AG08396 (cell line): ENCODE measurements around the gene C1orf174.

Source experiments
- DNase-seq: peaks from one replicate; pipeline ENCODE4 v3.0.0; 2012; ENCODE audit warnings: low spot score, mixed read lengths

The C1orf174 gene

GRCh38 chr1:3894626-3895278 is 5.3 kb downstream of the C1orf174 start:
- DNase-seq, result no peak

GRCh38 chr1:3893190-3893589 is 6.9 kb downstream of the C1orf174 start:
- DNase-seq, result no peak

GRCh38 chr1:3892748-3893147 is 7.3 kb downstream of the C1orf174 start:
- no peak for DNase-seq

- DNase-seq, result no peak
Measured at GRCh38 chr1:3891329-3891865, 8.7 kb downstream of the C1orf174 start.

- DNase-seq, result no peak
Measured at GRCh38 chr1:3890389-3891328, 9.4 kb downstream of the C1orf174 start.

- no peak for DNase-seq
Measured at GRCh38 chr1:3889936-3890335, 10.1 kb downstream of the C1orf174 start.

GRCh38 chr1:3888301-3888700 is 11.8 kb downstream of the C1orf174 start:
- no peak for DNase-seq

- DNase-seq, result no peak
Measured at GRCh38 chr1:3886691-3887090, 13.4 kb downstream of the C1orf174 start.

- DNase-seq, result no peak
Measured at GRCh38 chr1:3886106-3886670, 13.9 kb downstream of the C1orf174 start.

GRCh38 chr1:3885611-3886010 is 14.5 kb downstream of the C1orf174 start:
- no peak for DNase-seq

GRCh38 chr1:3884966-3885365 is 15.1 kb downstream of the C1orf174 start:
- DNase-seq, result no peak

- DNase-seq, result no peak
Measured at GRCh38 chr1:3883194-3883925, 16.7 kb downstream of the C1orf174 start.

GRCh38 chr1:3881193-3881480 is 18.9 kb downstream of the C1orf174 start:
- DNase-seq, result no peak

GRCh38 chr1:3880429-3881192 is 19.5 kb downstream of the C1orf174 start:
- no peak for DNase-seq

GRCh38 chr1:3879787-3880428 is 20.2 kb downstream of the C1orf174 start:
- no peak for DNase-seq

GRCh38 chr1:3879099-3879498 is 21.0 kb downstream of the C1orf174 start:
- no peak for DNase-seq

GRCh38 chr1:3876716-3877115 is 23.4 kb downstream of the C1orf174 start:
- no peak for DNase-seq

GRCh38 chr1:3874736-3875135 is 25.3 kb downstream of the C1orf174 start:
- DNase-seq, result no peak

GRCh38 chr1:3872546-3872945 is 27.5 kb downstream of the C1orf174 start:
- no peak for DNase-seq

GRCh38 chr1:3871451-3871805 is 28.6 kb downstream of the C1orf174 start:
- DNase-seq, result no peak

- DNase-seq, result no peak
Measured at GRCh38 chr1:3869751-3870301, 30.2 kb downstream of the C1orf174 start.
